Testis (tissue), 2 donors: ENCODE results near the gene TAMALIN.

Source experiments
- CTCF ChIP-seq, 3 experiments: fragments of 450-650 bp in 2 of 3; fragments of 200-600 bp in 1 of 3; sonication (generic) in 1 of 3; IDR thresholded peaks; one replicate each; pipeline ENCODE4 v1.5.1; 2016 to 2019; ENCODE audit warnings: antibody characterized with exemption in 3 of 3, mild to moderate bottlenecking in 2 of 3, moderate library complexity in 1 of 3
- POLR2A ChIP-seq: fragments of 450-650 bp; IDR thresholded peaks from one replicate; pipeline ENCODE4 v1.6.1; 2017; ENCODE audit warnings: antibody characterized with exemption, mild to moderate bottlenecking, moderate library complexity

DNA sequence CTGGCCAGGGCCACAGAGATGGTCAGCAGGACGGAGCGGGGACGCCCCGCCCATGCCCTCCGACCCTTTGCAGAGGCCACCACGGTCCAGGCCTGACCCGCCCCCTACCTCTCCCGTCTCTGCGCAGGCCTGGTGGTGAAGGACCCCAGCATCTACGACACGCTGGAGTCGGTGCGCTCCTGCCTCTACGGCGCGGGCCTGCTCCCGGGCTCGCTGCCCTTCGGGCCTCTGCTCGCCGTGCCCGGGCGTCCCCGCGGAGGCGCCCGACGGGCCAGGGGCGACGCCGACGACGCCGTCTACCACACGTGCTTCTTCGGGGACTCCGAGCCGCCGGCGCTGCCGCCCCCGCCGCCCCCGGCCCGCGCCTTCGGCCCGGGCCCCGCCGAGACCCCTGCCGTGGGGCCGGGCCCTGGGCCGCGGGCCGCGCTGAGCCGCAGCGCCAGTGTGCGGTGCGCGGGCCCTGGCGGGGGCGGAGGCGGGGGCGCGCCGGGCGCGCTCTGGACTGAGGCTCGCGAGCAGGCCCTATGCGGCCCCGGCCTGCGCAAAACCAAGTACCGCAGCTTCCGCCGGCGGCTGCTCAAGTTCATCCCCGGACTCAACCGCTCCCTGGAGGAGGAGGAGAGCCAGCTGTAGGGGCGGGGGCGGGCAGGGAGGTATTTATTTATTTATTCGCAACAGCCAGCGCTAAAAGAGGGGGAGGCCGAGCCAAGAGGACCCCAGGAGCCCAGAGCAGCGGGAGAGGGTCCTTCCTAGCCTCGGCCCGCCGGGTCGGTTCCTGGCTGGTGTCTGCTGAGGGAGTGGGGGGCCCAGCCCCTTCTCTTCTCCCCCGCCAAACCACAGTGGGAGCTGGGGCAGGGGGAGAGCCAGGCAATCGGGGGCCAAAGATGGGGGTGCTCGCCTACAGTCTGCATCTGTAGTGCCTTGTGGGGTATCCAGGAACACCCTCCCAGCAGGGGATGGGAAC is 8.1 kb downstream of the TAMALIN start:
- no peak for TF ChIP-seq POLR2A
- no peak for TF ChIP-seq CTCF (IDR thresholded peaks at IDR 0.05)
